IMR-90 (cell line): ENCODE data around the gene RHBDF2. TPM values are rescaled to one million over a fixed set of nuclear protein-coding genes. Genes with fewer than 3 reads are reported as not detected.

Source experiments
- ATAC-seq: fragments of 200-7000 bp; cut with Tn5 transposase; 2 replicates; pipeline ENCODE4 v1.9.1; 2020; ENCODE audit warnings: low read depth, mild to moderate bottlenecking, moderate library complexity
- BruUV-seq: library from RNA; stranded (reverse); fragments of 400-500 nt; replicated peaks from 2 replicates; lab custom pipeline; 2021; lab: Mats Ljungman, UMichigan
- CTCF ChIA-PET: fragments of 300-600 bp; formaldehyde crosslinking; extraction: SDS; loops from one replicate; lab custom pipeline; 2021; ENCODE audit warnings: antibody characterized with exemption; lab: Yijun Ruan, JAX
- POLR2A ChIA-PET: fragments of 300-600 bp; sonication (Branson Sonifier 250); formaldehyde crosslinking; loops from one replicate; lab custom pipeline; 2022; ENCODE audit warnings: antibody characterized with exemption; ENCODE audit not compliant: unreplicated experiment; lab: Charles Lee
- DNase-seq: peaks from one replicate; pipeline ENCODE4 v3.0.0; 2013
- H2AFZ ChIP-seq: replicated peaks from 2 replicates; pipeline ENCODE3; 2013; ENCODE audit warnings: low read length, mild to moderate bottlenecking; ENCODE audit not compliant: poor library complexity
- H2AK5ac ChIP-seq: 2 replicates; pipeline ENCODE4 v1.6.1; 2013; ENCODE audit warnings: low read depth, low read length, inconsistent platforms
- H2AK9ac ChIP-seq: replicated peaks from 2 replicates; pipeline ENCODE3; 2013; ENCODE audit warnings: mild to moderate bottlenecking, low read depth, low read length, moderate library complexity; ENCODE audit not compliant: poor library complexity
- H2BK120ac ChIP-seq: 2 replicates; pipeline ENCODE4 v1.6.1; 2013; ENCODE audit warnings: low read depth, low read length, inconsistent platforms
- H2BK15ac ChIP-seq: 3 replicates; pipeline ENCODE4 v1.6.1; 2013; ENCODE audit warnings: low read depth, low read length, inconsistent platforms
- H2BK20ac ChIP-seq: 2 replicates; pipeline ENCODE4 v1.6.1; 2013; ENCODE audit warnings: low read depth, mild to moderate bottlenecking, inconsistent platforms, low read length, moderate library complexity
- H2BK5ac ChIP-seq: 2 replicates; pipeline ENCODE4 v1.6.1; 2013; ENCODE audit warnings: mild to moderate bottlenecking, low read depth, low read length, inconsistent platforms; ENCODE audit not compliant: poor library complexity, severe bottlenecking
- H3K14ac ChIP-seq: replicated peaks from 2 replicates; pipeline ENCODE4 v1.6.1; 2013; ENCODE audit warnings: low read depth, low read length, inconsistent platforms
- H3K18ac ChIP-seq: 2 replicates; pipeline ENCODE4 v1.6.1; 2013; ENCODE audit warnings: low read depth, low read length, control low read depth
- H3K23ac ChIP-seq: 2 replicates; pipeline ENCODE4 v1.6.1; 2013; ENCODE audit warnings: low read depth, low read length, inconsistent platforms
- H3K27ac ChIP-seq: 2 replicates; pipeline ENCODE4 v1.5.1; 2013; ENCODE audit warnings: mild to moderate bottlenecking, control low read depth, low read length; ENCODE audit not compliant: insufficient read depth
- H3K27me3 ChIP-seq: 2 replicates; pipeline ENCODE4 v1.6.1; 2013; ENCODE audit warnings: low read length; ENCODE audit not compliant: control insufficient read depth, insufficient read depth
- H3K36me3 ChIP-seq: 2 replicates; pipeline ENCODE4 v1.6.1; 2013; ENCODE audit warnings: low read length, mixed read lengths; ENCODE audit not compliant: control insufficient read depth, insufficient read depth
- H3K4ac ChIP-seq: 2 replicates; pipeline ENCODE4 v1.6.1; 2013; ENCODE audit warnings: low read depth, low read length, inconsistent platforms
- H3K4me1 ChIP-seq: 2 replicates; pipeline ENCODE4 v1.6.1; 2013; ENCODE audit warnings: low read length, mixed read lengths; ENCODE audit not compliant: control insufficient read depth, insufficient read depth
- H3K4me2 ChIP-seq: 2 replicates; pipeline ENCODE4 v1.6.1; 2013; ENCODE audit warnings: low read depth, mild to moderate bottlenecking, control low read depth, low read length, moderate library complexity
- H3K4me3 ChIP-seq: 2 replicates; pipeline ENCODE4 v1.5.1; 2013; ENCODE audit warnings: low read depth, mild to moderate bottlenecking, control low read depth, low read length, moderate library complexity; ENCODE audit not compliant: insufficient read depth
- H3K56ac ChIP-seq: 2 replicates; pipeline ENCODE4 v1.6.1; 2013; ENCODE audit warnings: low read length, inconsistent platforms; ENCODE audit not compliant: insufficient read depth; ENCODE audit errors: extremely low read depth
- H3K79me1 ChIP-seq, 2 experiments: 2 replicates each; pipeline ENCODE4 v1.6.1; 2013; ENCODE audit warnings: low read length in 2 of 2, inconsistent platforms in 1 of 2, low read depth in 1 of 2
- H3K9ac ChIP-seq: 2 replicates; pipeline ENCODE4 v1.6.1; 2013; ENCODE audit warnings: low read depth, low read length, control low read depth
- H3K9me1 ChIP-seq: 2 replicates; pipeline ENCODE4 v1.6.1; 2013; ENCODE audit warnings: low read length, inconsistent platforms; ENCODE audit not compliant: insufficient read depth
- H3K9me3 ChIP-seq: 2 replicates; pipeline ENCODE4 v1.6.1; 2013; ENCODE audit warnings: low read length; ENCODE audit not compliant: control insufficient read depth, insufficient read depth
- H4K20me1 ChIP-seq: 2 replicates; pipeline ENCODE4 v1.6.1; 2013; ENCODE audit warnings: low read length, inconsistent platforms; ENCODE audit not compliant: insufficient read depth
- H4K5ac ChIP-seq: 2 replicates; pipeline ENCODE4 v1.6.1; 2013; ENCODE audit warnings: mild to moderate bottlenecking, low read depth, low read length, control low read depth
- H4K8ac ChIP-seq, 2 experiments: 2 replicates each; pipeline ENCODE4 v1.6.1; 2013; ENCODE audit warnings: low read depth in 2 of 2, low read length in 2 of 2, control low read depth in 1 of 2, inconsistent platforms in 1 of 2
- H4K91ac ChIP-seq: 2 replicates; pipeline ENCODE4 v1.6.1; 2013; ENCODE audit warnings: low read depth, low read length, inconsistent platforms; ENCODE audit not compliant: insufficient read depth
- CEBPB ChIP-seq: IDR thresholded peaks from 2 replicates; pipeline ENCODE4 v1.6.1; 2012; ENCODE audit warnings: low read depth, low read length, improper control_type of control experiment
- FOS ChIP-seq: fragments of 150-350 bp; IDR thresholded peaks from 2 replicates; pipeline ENCODE4 v1.6.1; 2016; ENCODE audit warnings: low read depth, low read length
- SMC3 ChIP-seq: fragments of 150-350 bp; IDR thresholded peaks from 2 replicates; pipeline ENCODE4 v1.6.1; 2016; ENCODE audit warnings: low read depth, mild to moderate bottlenecking, antibody characterized with exemption, low read length, moderate library complexity
- WGBS, 2 experiments: methylation state at CpG; one replicate each; pipeline versions ENCODE4 v1.1.5 to v1.1.7; 2013; ENCODE audit warnings: missing lambda C conversion rate in 2 of 2; ENCODE audit not compliant: insufficient read length in 1 of 2; ENCODE audit errors: extremely low coverage in 2 of 2; 5-methylcytosine and 5-hydroxymethylcytosine counted together
- dilution Hi-C: fragments of 300-500 bp; cut with HindIII; formaldehyde crosslinking; loops from one replicate; pipeline ENCODE4 v1.14.3; 2018; ENCODE audit warnings: low sequenced_read_pairs; ENCODE audit not compliant: unreplicated experiment
- in situ Hi-C: fragments of 300-500 bp; cut with MboI; formaldehyde crosslinking; loops from 3 replicates; pipeline ENCODE4 v1.14.3; 2019; ENCODE audit warnings: low sequenced_read_pairs, inconsistent platforms, mixed read lengths
- intact Hi-C: fragments of 100-400 bp; cut with micrococcal nuclease; formaldehyde crosslinking; loops from 2 replicates; pipeline ENCODE4 v1.10.0; 2022
- polyA plus RNA-seq, 3 experiments: library from polyadenylated mRNA; depleted of rRNA; stranded (reverse); fragments of >200 nt; gene quantifications; 2 replicates each; pipeline ENCODE4 v1.2.3, GENCODE V29; 2012; ENCODE audit warnings: low replicate concordance in 1 of 3
- total RNA-seq: library from RNA; depleted of rRNA; stranded (reverse); fragments of >200 nt; gene quantifications from 2 replicates; pipeline ENCODE4 v1.2.3, GENCODE V29; 2012
- TF ChIP-seq, protein P1 (sequence below): conservative IDR thresholded peaks from 2 replicates; pipeline ENCODE4 v1.5.1; 2012; ENCODE audit warnings: mild to moderate bottlenecking, low read depth, low read length, improper control_type of control experiment

RHBDF2 gene
- total and polyA plus RNA-seq, 2 of the 4 experiments (the other 2 are of a cell fraction): 1.3 to 8.3 TPM

GRCh38 chr17:76478730-76479514 lies 22.3 kb downstream of the RHBDF2 start:
- Histone ChIP-seq H2BK20ac (no peak overlapping the region), H3K4me3 (no peak overlapping the region), H4K5ac (no peak overlapping the region), H2BK15ac (no peak overlapping the region), H3K14ac (no peak overlapping the region), H2BK120ac (no peak overlapping the region), H3K4ac (no peak overlapping the region), H3K36me3 (no peaks in the 10 kb centered on the region), H2AK9ac (no peak overlapping the region), H3K27me3 (no peaks in the 10 kb centered on the region), H3K4me2 (no peak overlapping the region), H3K9ac (no peak overlapping the region), H3K4me1 (peaks cover 2% of the 10 kb centered on the region), H3K18ac (no peak overlapping the region), H4K91ac (no peak overlapping the region), H3K23ac (no peak overlapping the region), H3K79me1 (no peaks in the 10 kb centered on the region), H4K8ac (no peak overlapping the region), H4K20me1 (no peaks in the 10 kb centered on the region), H3K27ac (no peak overlapping the region), H2AK5ac (no peak overlapping the region), H2AFZ (no peak overlapping the region), H3K9me1 (peaks cover 2% of the 10 kb centered on the region; the same call in 1 of the 2 replicates), H3K9me3 (no peaks in the 10 kb centered on the region), H2BK5ac (no peak overlapping the region), H3K56ac (no peak overlapping the region)
- no TSS peak for BruUV-seq
- dilution Hi-C loops (no loop called here), intact Hi-C loops (no loop called here), in situ Hi-C loops (no loop called here)
- WGBS, 2 experiments: 97% methylated on average over 16 of the region's 37 CpGs; no CpG with 5 or more reads in 1 of the 2 experiments
- POLR2A ChIA-PET: no interaction called here
- ATAC-seq: no peak
- CTCF ChIA-PET: no interaction called here
- TF ChIP-seq SMC3: no peak
- TF ChIP-seq CEBPB: no peak
- TF ChIP-seq, protein P1, sequence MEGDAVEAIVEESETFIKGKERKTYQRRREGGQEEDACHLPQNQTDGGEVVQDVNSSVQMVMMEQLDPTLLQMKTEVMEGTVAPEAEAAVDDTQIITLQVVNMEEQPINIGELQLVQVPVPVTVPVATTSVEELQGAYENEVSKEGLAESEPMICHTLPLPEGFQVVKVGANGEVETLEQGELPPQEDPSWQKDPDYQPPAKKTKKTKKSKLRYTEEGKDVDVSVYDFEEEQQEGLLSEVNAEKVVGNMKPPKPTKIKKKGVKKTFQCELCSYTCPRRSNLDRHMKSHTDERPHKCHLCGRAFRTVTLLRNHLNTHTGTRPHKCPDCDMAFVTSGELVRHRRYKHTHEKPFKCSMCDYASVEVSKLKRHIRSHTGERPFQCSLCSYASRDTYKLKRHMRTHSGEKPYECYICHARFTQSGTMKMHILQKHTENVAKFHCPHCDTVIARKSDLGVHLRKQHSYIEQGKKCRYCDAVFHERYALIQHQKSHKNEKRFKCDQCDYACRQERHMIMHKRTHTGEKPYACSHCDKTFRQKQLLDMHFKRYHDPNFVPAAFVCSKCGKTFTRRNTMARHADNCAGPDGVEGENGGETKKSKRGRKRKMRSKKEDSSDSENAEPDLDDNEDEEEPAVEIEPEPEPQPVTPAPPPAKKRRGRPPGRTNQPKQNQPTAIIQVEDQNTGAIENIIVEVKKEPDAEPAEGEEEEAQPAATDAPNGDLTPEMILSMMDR: no peak
- TF ChIP-seq FOS: no peak
- DNase-seq: no peak
